NCI-H524 treated with DMSO at 0.1 percent for 48 hours (cell line): ENCODE measurements around the gene RBKS.
"Not testable (repeated sequence)": the region's sequence is repeated elsewhere in the genome, so short reads cannot be mapped to it uniquely, and the experiment has no call there.

Experiments
- DNase-seq: peaks from one replicate; lab custom pipeline; 2025; lab: John Stamatoyannopoulos, UW

RBKS gene

DNA sequence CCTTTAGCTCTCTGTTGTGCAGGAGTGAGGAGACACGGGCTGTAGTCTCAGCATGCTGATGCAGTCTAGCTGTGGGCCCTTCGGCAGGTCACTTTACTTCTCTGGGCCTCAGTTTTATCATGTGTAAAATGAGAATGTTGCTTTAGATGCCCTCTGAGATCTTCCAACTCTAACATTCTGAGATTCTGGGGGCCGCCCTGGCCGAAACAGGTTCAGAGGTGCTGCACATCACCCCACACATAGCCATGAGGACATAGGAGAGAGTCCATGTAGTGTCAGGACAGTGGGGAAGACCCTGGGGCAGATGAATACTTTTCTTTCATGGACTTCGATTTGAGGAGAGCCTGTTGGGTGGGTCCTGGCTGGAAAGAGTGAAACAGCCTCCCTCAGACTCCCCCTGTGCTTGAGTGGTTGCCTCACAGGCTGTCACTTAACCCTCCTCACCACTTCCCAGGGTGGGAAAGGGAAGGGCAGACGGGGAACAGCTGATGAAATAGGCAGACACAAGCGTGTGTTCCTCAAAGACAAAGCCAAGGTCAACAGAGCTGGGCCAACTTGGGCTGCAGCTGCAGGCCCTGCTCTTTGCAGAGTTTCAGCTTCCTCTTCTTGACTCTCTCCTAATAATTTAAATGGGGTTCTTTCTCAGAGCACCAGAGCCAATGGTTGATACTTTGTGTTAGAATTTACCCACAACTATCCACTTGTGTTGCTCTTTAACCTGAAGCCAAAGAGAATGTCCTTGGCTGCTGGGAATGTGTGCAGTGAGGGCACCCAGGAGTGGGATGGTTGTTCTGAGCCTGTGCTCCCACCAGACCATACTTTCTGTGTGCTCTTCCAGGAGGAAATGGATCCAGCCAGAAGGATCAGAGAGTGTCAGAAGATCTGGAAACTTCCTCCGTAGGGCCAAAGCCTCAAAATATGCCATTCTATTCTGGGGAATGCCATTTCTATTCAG, 133.4 kb downstream of the RBKS start:
- no peak for DNase-seq

DNA sequence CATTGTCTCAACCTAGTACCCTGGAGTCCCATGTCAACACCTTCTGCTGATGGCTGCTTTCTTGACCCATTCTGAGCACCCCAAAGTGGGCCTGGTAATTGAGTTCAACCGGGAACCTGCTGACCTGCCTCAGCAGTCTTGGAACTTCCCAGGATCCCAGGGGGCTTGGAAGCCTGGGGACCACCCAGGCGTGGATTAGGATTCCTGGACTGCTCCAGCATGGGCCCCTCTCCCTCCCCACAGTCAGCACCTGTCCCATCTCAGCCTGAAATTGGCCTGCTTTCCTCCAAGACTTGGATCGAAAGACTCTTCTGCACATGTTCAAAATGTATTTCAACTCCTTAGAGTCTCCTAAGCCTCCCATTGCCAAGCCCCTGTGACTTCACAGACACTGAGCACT, 134.1 kb downstream of the RBKS start:
- DNase-seq, result no peak

DNA sequence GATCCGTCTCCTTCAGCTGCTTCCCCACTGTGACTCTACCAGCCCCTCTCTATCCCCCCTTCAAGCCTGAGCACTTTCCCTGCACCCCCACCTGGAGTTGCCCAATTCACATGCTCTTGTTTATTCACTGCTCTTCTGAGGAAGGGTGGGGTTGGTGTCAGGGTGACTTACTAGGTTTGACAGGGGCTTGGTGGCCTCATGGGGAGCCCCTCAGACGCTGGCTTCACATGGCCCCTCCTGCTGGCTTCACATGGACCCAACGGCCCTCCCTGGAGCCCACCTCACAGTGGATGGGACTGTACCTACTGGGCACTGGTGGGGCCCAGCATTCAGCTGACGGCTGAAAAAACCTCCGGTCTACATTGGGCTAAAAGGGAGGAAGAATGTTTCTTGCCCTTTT, 135.4 kb downstream of the RBKS start:
- no peak for DNase-seq

DNA sequence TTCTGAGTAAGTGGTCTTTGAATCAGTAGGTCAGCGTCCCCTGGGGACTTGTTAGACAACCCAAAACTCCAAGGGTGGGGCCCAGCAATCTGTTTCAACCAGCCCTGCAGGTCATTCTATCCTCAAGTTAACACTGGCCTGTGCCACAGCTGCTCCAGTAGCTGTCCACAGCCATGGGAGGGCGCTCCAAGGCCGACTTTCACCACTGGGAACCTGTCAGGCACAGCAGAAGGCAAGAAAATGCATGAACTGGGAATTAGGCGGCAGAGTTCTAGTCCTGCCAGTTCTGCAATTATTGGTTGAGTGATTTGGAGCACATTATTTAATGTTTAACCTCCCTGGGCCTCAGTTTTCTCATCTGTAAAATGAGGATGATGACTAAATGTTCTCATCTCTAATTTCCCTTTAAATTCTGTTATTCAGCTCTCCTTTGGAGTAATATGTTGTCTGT, 136.0 kb downstream of the RBKS start:
- DNase-seq, result peak; percentile 29

DNA sequence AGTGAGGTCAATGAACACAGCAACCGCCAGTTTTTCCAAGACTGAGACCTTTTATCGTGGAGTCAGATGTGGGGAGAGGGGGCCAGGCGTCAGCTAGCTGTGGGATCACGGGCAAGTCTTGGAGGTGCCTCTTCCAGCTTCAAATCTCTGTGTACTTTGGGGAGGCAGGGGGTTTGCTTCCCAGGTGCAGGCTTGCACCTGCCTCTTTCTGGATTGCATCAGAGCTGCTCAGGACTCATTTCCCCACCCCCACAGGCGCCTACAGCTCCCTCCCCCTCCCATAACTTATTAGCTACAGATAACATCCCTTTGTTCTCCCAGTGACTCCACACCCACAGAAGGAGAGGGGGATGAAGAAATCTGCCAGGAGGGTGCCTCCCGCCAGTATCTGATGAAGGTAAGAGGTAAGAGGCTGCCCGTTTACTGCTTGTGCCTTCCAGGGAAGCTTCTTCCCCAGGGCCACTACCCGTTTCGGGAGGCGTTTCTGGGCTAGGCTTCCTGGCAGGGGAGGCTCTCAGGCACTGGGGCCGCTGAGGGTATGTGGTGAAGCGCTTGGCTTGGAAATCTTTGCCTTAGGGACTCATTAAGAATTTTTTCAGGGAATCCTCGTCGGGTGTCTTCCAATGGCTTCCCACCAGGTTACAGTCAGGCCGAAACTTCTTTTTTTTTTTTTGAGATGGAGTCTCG, 137.5 kb downstream of the RBKS start:
- DNase-seq, result no peak

DNA sequence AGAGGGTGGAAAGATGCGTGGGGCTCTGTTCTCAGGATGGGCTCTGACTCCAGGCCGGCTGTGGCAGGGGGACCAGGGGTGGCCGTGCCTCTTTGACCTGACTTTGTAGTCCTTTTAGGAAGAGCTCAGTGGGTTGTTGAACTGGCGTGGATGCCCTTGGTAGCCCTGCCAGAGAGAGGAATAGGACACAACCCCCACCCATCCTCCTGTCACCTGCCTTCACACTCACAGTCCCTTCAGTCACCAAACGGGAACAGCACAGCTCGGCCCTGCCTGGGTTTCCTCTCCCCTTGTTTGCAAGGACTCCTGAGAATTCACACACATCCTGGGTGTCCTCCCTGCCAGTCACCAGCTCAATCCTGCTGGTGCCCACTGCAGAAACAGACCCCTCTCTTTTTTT, 138.8 kb downstream of the RBKS start:
- DNase-seq, result no peak

DNA sequence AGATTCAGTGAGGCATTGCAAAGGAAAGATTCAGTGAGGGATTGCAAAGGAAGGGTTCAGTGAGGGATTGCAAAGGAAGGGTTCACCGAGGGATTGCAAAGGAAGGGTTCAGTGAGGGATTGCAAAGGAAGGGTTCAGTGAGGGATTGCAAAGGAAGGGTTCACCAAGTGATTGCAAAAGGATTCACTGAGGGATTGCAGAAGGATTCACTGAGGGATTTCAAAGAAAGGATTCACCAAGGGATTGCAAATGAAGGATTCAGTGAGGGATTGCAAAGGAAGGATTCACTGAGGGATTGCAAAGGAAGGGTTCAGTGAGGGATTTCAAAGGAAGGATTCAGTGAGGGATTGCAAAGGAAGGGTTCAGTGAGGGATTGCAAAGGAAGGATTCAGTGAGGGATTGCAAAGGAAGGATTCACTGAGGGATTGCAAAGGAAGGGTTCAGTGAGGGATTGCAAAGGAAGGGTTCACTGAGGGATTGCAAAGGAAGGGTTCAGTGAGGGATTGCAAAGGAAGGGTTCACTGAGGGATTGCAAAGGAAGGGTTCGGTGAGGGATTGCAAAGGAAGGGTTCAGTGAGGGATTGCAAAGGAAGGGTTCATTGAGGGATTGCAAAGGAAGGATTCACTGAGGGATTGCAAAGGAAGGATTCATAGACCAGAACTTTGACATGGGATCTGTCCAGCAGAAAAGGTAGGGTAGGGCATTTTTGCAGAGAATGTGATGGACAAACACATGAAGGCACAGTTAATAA, 141.2 kb downstream of the RBKS start:
- DNase-seq, result not testable (repeated sequence)

DNA sequence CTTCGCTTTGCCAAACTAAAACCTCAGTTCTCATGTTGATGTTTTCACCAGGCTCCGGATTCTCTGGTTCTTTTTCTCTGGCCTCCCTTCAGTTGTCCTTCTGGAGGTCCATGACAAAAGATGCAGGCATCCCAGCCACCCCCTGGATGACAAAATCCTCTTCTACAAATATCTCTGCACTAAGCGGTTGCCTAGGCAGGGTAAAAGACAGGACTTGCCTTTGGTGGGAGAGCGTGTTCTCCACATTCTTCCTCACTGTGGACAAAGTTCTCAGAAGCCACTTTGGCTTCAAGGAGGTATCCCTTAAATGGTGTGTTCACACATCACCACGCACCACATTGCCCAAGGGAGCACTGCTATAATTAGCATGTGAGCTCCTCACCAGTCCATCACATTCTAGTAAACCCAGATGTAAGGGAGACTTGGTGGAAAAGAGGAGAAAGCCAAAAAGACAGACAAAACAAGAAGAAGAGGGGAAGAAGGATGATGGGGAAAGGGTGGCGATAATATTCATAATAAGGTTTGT, 142.3 kb downstream of the RBKS start:
- DNase-seq, result no peak

DNA sequence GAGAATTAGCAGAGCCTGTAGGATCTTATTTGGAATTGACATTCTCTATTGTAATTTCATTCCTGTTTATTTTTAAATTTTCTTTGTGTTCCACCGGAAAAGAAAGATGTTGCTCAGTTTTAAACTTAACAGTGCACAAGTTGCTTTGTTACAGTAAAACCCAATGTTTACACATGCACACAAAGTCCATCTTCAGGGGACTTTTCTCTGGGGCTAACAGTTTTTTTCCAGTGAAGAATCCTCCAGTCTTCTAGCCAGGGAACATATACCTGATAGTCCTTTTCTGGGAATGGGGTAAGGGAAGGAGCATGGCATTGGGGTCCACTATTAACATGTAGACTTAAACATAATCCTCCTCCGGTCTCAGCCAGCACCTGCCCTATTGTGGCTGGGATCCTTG, 143.9 kb downstream of the RBKS start:
- DNase-seq, result no peak

DNA sequence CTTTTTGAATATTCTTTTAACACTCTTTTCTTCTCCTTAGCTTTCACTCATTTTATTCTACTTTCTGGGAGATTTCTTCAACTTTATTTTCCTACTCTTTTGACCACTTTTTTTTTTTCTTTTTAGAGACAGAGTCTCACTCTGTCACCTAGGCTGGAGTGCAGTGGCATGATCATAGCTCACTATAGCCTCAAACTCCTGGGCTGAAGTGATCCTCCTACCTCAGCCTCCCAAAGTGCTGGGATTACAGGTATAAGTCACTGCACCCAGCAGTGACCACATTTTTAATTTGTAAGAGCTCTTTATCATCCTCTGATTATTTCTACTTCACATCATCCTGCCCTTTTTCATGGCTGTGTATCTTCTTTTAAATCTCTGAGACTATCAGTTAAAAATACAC, 144.7 kb downstream of the RBKS start:
- not testable (repeated sequence) for DNase-seq

DNA sequence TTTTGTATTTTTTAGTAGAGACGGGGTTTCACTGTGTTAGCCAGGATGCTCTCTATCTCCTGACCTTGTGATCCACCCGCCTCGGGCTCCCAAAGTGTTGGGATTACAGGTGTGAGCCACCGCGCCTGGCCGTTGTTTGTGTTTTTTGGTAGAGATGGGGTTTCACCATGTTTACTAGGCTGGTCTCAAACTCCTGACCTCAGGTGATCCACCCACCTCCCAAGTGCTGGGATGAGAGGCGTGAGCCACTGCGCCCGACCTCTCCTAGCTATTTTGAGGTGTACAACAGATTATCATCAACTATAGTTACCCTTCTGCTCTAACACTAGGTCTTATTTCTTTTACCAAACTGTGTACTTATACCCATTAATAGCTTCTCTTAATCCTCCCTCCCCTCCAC, 147.6 kb downstream of the RBKS start:
- DNase-seq, result no peak

DNA sequence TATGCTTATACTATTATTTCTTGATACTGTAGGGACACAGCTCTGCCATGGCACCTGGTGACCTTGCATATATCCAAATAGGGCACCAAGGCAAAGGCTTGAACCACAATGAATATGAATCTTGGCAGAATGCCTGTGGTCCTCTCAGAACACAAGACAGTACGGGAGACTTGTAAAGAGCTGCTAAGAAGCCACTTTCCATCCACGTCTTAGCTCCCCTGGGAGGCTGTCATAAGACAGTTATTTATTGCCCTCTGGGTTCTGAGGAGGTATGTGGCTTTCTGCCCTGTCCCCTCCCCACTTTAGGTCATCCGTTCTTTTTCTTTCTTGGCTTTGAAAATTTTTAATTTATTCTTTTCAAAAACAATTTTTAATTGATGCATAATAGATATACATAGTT, 148.5 kb downstream of the RBKS start:
- no peak for DNase-seq

DNA sequence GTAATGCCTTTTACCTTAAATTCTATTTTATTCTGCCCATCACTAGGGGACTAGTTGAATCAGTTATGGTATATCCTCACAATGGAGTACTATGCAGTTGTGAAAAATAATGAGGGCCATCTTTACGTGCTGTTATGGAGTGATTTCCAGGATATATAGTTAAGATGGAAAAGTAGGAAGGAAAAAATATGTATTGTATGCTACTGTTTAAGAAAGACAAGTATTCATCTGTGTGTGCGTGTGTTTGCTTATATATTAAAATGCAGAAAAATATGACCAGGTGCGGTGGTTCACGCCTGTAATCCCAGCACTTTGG, 151.2 kb downstream of the RBKS start:
- no peak for DNase-seq

DNA sequence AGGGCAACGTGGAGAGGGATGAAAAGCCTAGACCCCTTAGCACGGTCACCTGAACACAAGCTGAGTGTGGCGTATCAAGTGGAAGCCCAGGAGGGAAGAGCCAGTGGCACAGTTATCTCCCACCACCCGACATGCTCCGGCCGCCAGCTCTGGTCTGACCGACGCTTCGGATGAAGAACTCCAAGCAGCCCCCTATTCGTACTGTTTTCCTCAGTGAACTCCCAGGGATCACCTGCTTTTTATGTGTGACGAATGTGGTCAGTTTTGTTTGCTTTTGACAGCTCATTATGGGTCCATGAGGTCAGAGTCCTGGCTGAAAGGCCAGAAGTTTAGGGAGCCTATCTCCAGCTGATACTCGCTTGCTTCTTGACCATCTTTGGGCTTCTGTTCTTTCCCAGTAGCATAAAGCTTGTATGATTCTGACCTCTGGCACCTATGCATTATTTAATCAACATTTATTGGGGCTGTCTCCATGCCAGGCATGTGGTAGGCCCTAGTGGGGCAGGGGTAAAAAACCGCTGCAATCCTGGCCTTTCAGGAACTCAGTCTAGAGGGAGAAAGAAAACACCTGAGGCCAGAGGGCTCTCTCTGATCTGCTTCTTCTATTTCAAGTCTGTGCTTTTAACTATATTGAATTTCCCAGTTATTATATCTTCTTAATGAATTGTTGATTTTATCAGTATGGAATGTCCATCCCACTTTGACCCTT, 151.7 kb downstream of the RBKS start:
- no peak for DNase-seq

DNA sequence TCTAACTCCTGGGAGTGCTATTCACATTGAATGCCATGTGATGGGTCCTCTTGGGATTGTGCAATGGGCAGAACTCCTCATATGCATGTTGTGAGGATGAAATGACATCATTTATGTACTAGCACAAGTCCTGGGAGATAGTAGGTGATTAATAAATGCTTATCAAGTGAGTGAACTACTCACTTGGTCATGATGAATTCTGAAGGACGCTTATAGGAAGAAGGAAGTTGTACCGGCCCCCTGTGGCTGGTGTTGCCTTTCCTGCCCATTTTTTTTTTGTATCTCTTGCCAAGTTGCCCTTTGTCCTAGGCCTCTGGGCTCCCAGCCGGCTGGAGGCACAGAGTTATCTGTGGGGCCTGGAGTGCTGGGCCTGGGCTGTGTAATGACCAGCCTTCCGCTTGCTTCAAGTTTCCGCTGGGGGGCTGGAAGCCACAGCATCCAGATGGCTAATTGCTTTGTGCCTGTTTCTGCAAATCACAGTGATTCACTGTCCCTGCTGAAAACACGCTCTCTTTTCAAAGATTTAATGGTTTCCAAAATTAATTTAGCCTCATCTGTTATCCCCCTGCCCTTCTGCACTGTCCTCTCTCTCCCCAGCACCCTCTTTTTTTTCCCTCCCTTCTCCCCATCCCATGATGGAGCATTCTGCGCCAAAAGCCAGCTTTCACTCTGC, 152.4 kb downstream of the RBKS start:
- DNase-seq, result no peak

DNA sequence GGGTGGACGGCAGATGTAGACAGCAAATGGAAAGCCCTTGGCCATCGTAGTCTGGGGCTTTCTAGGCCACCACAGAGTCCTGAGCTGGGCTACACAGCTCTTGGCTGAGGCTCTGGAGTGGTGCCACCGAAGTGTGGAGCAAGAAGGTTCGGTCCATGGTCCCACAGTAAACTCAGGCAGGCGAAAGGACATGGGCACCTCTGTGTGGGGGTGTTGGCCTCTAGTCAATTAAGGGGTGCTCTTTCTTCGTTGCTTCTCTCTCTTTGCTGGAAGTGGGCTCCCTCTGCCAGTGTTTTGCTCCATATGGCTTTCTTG, 153.3 kb downstream of the RBKS start:
- DNase-seq, result no peak

DNA sequence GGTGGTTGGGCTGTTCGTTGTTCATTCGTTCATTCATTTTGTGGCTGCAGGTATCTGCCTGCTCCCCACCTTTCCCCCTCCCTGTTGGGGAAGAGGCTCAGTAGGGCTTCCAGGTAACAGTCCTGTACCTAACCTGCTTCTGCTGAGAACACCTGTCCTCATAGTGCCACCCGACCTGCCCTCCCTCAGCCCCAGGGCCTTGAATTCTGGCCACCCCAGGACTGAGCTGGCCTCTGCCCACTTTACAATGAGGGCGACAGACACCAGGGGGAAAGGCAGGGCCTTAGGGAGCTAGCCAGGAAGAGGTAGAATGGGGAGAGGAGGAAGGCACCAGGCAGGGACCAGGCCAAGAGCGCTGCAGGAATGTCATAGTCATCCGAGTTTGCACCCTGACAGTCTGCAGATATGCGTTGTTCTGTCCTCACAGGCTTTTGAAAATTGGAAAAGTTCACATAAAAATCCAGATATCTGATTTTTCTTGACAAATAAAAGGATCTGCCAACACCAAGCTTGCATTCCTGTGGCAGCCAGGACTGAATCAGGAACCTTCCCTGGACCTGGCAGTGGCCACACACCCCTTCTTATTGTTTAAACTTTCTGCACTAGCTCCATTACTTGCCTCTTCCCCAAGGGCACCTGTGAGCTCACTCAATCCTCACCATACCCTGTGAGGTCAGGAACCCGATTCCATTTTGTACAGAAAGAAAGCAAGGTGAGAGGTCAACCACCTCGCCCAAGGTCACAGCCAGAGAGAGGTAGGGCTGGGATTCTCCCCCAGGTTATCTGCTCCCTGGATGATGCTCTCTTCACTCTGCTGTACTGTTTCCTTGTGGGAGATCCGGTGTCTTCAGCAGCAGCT, 153.9 kb downstream of the RBKS start:
- no peak for DNase-seq

DNA sequence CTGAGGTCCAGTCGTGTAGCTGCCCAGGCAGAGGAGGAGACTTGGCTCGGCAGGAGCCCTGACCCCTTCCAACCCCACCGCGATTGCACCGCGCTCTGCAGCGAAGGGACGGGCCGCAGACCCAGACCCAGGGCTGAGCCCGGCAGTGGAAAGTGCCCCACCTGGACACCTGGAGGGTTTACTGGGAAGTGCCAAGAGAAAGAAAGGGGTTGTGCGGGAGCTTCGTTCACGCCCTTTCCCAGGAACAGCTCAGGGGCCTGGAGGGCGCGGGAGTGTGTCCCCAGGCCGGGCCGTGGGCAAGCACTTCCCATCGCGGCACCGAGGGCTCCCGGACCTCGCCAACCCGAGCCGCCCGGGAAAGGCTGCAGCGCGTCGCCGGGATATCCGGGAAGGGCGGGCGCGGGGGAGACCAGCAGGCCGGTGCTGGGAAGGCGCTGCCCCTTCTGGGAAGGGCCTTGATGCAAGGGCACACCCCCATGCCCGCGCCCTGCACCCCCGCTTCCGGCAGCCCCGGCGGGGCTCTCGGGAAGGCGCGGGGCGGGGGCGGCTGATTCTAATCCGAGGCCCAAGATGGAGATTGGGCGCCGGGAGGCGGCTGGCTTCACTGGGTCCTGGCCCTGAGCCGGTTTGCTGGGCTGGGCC, 154.8 kb downstream of the RBKS start:
- DNase-seq, result no peak

DNA sequence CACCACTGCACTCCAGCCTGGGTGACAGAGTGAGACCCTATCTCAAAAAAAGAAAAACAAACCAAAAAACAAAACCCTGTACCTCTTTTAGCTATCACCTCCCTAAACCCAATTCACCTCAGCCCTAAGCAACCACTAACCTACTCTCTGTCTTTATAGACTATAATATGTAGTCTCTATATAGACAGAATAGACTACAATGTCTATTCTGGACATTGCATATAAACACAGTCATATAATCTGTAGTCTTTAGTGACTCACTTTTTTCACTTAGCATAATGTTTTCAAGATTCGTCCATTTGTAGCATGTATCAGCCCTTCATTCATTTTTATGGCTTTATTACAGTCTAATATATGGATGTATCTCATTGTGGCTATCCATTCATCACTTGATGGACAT, 155.9 kb downstream of the RBKS start:
- no peak for DNase-seq
